HG03439 (cell line): ENCODE data around the gene FRMD4A.
"Not testable (repeated sequence)": the region's sequence is repeated elsewhere in the genome, so short reads cannot be mapped to it uniquely, and the experiment has no call there.

Experiments used
- ATAC-seq: cut with Tn5 transposase; IDR thresholded peaks from one replicate; pipeline ENCODE4 v1.9.1; 2021; ENCODE audit warnings: mild to moderate bottlenecking, moderate library complexity; ENCODE audit not compliant: unreplicated experiment

FRMD4A gene

GRCh38 chr10:13803566-13804554, 526.9 kb downstream of the FRMD4A start:
- no peak for ATAC-seq

DNA sequence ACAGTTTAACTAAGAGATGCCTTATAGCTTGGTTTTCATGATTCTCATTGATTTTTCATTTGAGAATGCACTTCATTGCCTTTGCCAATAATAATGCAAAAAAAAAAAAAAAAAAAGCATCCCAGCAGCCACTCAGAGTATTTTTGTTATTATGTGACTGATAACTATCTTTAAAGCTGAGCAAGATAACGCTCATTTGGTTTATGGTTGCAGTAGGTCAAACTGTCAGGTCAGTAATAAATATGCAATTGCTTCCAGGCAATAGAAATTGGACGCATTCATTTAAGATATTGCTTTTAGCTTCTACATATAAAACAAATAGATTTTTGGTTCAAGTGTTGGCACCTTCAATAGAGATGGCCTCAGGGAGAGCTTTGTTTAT, 528.8 kb downstream of the FRMD4A start:
- no peak for ATAC-seq

GRCh38 chr10:13801156-13801906, 529.4 kb downstream of the FRMD4A start:
- ATAC-seq = no peak

DNA sequence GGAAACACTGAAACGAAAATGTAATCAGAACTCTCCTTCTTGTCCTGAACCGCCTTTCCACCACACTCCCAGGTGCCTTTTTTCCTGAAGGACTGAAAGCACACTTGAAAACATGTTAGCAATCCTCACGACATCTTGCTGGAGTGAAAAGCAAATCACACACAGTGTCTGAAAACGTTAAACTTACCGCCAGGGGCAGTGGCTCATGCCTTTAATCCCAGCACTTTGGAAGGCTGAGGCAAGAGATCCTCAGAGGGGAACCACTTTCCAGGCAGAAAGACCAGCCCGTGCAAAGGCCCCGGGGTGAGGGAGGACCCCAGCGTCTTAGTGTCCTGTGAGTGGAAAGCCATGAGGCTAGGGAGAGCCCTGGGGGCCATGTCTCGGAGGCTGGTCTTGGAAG, 533.6 kb downstream of the FRMD4A start:
- no peak for ATAC-seq

- ATAC-seq = no peak
Measured at GRCh38 chr10:13795653-13796555, 534.8 kb downstream of the FRMD4A start.

DNA sequence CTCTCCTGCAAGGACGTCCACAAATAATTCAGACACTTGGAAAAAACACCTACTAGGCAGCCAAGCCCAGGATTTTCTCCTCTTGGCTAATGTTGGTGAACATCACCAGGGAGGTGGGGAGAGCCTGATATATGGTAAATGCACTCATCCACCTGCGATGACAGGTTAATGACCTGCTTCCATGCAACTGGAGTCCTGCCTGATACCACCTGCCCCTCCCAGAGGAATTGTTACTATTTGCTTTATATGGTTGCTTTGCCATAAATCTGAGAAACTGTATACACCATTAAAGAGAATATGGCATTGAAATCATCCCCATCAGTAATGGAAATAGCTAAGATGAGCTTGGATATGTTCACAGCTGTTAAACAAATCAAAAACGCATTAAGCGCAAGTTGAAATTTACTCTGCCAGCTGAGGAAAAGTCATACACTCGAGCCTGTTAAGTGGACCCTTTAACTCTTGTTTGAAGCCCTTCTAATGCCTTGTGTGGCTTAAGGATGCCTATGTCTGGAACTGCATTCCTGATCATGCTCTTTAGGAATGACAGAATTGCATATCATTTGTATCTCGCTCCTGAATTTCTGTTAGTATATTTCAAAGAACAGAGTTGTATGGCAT, 535.6 kb downstream of the FRMD4A start:
- ATAC-seq = no peak

DNA sequence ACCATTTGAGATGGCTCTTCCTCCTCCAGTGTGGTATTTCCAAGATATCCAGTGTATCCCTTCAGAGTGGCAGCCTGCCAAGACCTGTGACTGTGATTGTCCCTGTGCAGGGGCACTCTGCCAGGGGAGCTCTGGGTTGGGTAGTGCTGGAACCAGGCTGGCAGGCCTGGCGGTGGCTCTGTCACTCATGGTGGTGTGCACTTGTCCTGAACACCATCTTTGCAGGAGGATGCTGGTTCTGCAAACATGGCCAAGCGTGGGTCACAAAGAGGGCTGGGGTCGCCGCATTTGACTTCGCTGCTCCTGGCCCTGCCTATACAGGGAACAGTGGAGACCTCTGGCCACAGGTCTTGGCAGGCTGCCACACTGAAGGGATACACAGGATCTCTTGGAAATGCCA, 538.7 kb downstream of the FRMD4A start:
- ATAC-seq = no peak

- ATAC-seq = no peak
Measured at GRCh38 chr10:13791483-13791882, 539.2 kb downstream of the FRMD4A start.

GRCh38 chr10:13790196-13790595, 540.5 kb downstream of the FRMD4A start:
- ATAC-seq = no peak

- no peak for ATAC-seq
Measured at GRCh38 chr10:13789448-13789829, 541.3 kb downstream of the FRMD4A start.

GRCh38 chr10:13788711-13789447, 541.8 kb downstream of the FRMD4A start:
- ATAC-seq = no peak

GRCh38 chr10:13788320-13788600, 542.5 kb downstream of the FRMD4A start:
- ATAC-seq = no peak

- peak; percentile 79 for ATAC-seq
Measured at GRCh38 chr10:13787015-13787421, 543.7 kb downstream of the FRMD4A start.

- ATAC-seq = no peak
Measured at GRCh38 chr10:13784067-13784466, 546.7 kb downstream of the FRMD4A start.

- ATAC-seq = no peak
Measured at GRCh38 chr10:13779748-13780147, 551.0 kb downstream of the FRMD4A start.

DNA sequence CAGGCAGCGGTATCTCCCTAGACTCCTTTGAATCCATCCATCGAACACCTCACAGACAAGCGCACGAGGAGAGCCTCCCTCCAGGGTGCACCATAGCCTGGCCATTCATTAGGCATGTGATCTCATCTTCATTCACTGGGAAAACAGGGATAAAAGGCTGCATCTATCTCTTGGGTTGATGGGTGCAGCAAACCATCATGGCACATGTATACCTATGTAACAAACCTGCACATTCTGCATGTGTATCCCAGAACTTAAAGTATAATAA, 552.1 kb downstream of the FRMD4A start:
- ATAC-seq = not testable (repeated sequence)

GRCh38 chr10:13776861-13777311, 553.8 kb downstream of the FRMD4A start:
- ATAC-seq = no peak

- no peak for ATAC-seq
Measured at GRCh38 chr10:13775786-13776775, 554.6 kb downstream of the FRMD4A start.

DNA sequence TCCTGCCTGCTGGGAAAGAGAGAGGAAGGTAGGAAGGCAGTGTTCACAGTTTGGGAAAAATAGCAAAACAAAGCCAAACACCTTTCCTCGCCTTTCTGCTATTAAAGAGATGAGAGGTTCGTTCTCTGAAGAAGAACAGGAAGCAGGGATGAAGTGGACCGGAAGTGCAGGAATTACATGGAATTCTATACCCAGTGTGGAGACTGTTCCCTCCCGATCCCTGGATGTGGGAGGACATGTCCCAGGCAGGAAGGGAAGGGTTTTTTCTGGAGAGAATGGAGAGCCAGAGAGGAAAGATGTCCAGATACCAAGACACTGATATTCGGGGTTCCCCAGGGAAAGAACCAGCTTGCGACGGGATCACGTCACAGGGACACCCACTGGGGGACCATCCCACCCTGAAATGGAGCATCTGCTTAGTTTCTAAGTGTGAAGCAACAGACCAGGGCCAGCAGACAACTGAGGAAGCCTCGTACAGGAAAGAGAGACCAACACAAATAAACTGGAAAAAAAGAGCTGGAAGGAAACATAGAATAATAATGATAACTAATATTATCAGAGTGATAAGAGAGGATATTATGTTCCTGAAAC, 556.3 kb downstream of the FRMD4A start:
- no peak for ATAC-seq
